Right cardiac atrium (tissue), 5 donors: ENCODE results near the gene RPL6. TPM values are rescaled to one million over a fixed set of nuclear protein-coding genes. Genes with fewer than 3 reads are reported as not detected.

Experiments
- polyA plus RNA-seq: library from polyadenylated mRNA; stranded (reverse); fragments of 200-250 nt; gene quantifications from one replicate; pipeline ENCODE4 v1.2.3, GENCODE V29; 2013
- total RNA-seq, 4 donors: library from RNA; stranded (reverse); fragmentation: NEBNext Ultra II Directional; extraction: Animal tissue kit (Norgen Biotek cat#: 25700); gene quantifications; one replicate each; pipeline ENCODE4 v1.2.1, GENCODE V29; 2021
- donor health status: healthy with polysubstance abuse.
- donor health status: DM: no; HTN: yes; CAD: no.
- donor health status: DM: no; HTN: no; CAD: no.
- donor health status: DM: no; HTN: yes; CAD: no; lungs with severe emphysema.
- donor health status: DM: yes; HTN: yes; CAD: no.

RPL6 gene
- total and polyA plus RNA-seq, 5 donors: 628 to 1,137 (median 723) TPM

Other genes with a start within 250 kb of the RPL6 start
- 10 to 100 TPM; 24.2 to 26.6 (median 25.7) TPM for gene HECTD4, start 27.2 kb downstream of the RPL6 start, total RNA-seq
- gene HECTD4, start 27.2 kb downstream of the RPL6 start, polyA plus RNA-seq: 11.1 TPM
- gene PTPN11, start 9.3 kb upstream of the RPL6 start, total RNA-seq: 100 to 1,000 TPM in 1 of 4 donors, 10 to 100 TPM in 3; 94.4 to 120 (median 99.1) TPM
- 31.2 TPM for gene PTPN11, start 9.3 kb upstream of the RPL6 start, polyA plus RNA-seq